SK-N-SH (cell line): Measurements from ENCODE around the gene MSL1.

Source experiments
- CTCF ChIP-seq: fragments of 200-600 bp; sonication (generic); IDR thresholded peaks from 2 replicates; pipeline ENCODE4 v1.6.1; 2017; ENCODE audit warnings: antibody characterized with exemption, mild to moderate bottlenecking, moderate library complexity
- EP300 ChIP-seq, 2 experiments: IDR thresholded peaks; 2 replicates each; pipeline versions ENCODE4 v1.4.0 to v1.6.1; 2012; ENCODE audit warnings: borderline replicate concordance in 1 of 2, low read depth in 1 of 2, low read length in 1 of 2
- GATA2 ChIP-seq: sonication (generic); formaldehyde crosslinking; IDR thresholded peaks from 2 replicates; pipeline ENCODE4 v1.5.0; 2020; ENCODE audit warnings: mild to moderate bottlenecking, missing genetic modification reagents
- MEF2A ChIP-seq: IDR thresholded peaks from 2 replicates; pipeline ENCODE4 v1.4.0; 2012; ENCODE audit warnings: low read depth, borderline replicate concordance
- RCOR1 ChIP-seq: fragments of 150-350 bp; IDR thresholded peaks from 2 replicates; pipeline ENCODE4 v1.6.1; 2017; ENCODE audit warnings: antibody characterized with exemption, low read length
- REST ChIP-seq: IDR thresholded peaks from 2 replicates; pipeline ENCODE4 v1.6.1; 2012; ENCODE audit warnings: mild to moderate bottlenecking, low read depth, low read length, moderate library complexity
- SIN3A ChIP-seq: IDR thresholded peaks from 2 replicates; pipeline ENCODE4 v1.6.1; 2012; ENCODE audit warnings: low read depth, mild to moderate bottlenecking, low read length, moderate library complexity, borderline replicate concordance
- SMC3 ChIP-seq: IDR thresholded peaks from 2 replicates; pipeline ENCODE4 v1.6.1; 2012; ENCODE audit warnings: low read depth, low read length, improper control_type of control experiment
- TAF1 ChIP-seq: IDR thresholded peaks from 2 replicates; pipeline ENCODE4 v1.6.1; 2012; ENCODE audit warnings: low read depth, mild to moderate bottlenecking, low read length, moderate library complexity, borderline replicate concordance

GRCh38 chr17:40173778-40174135, 52.0 kb downstream of the MSL1 start:
- TF ChIP-seq GATA2 (CRISPR knock-in tag) (no peak), CTCF (no peak), TAF1 (no peak), MEF2A (no peak), EP300 (IDR thresholded peaks at IDR 0.05; ENCODE audit: borderline replicate concordance in 1 of 2, low read depth in 1 of 2, low read length in 1 of 2) (no peak), RCOR1 (no peak), SMC3 (no peak), REST (no peak), SIN3A (no peak)
